ENCODE data around the gene ATG10.
"Not testable (repeated sequence)": the region's sequence is repeated elsewhere in the genome, so short reads cannot be mapped to it uniquely, and the experiment has no call there.

The ATG10 gene

GRCh38 chr5:81995407-81995806 is 23.6 kb downstream of the ATG10 start:
- Histone ChIP-seq H3K79me2 (ENCODE audit: insufficient read depth, low read length) (no peaks in the 10 kb centered on the region), H3K9me2 (ENCODE audit: low read depth, low read length) (no peaks in the 10 kb centered on the region), H3K9ac (ENCODE audit: low read length) (no peak overlapping the region), H3K9me3 (ENCODE audit: low read length) (no peaks in the 10 kb centered on the region), H3K4me1 (ENCODE audit: insufficient read depth, low read length, severe bottlenecking) (no peaks in the 10 kb centered on the region), H3K36me3 (ENCODE audit: insufficient read depth, low read length) (peaks cover 5% of the 10 kb centered on the region), H3K4me3 (ENCODE audit: low read depth, low read length, poor library complexity, severe bottlenecking) (no peak overlapping the region), H4K20me1 (ENCODE audit: insufficient read depth, low read length) (no peaks in the 10 kb centered on the region), H3K4me2 (ENCODE audit: low read length) (no peak overlapping the region), H2AFZ (ENCODE audit: low read length) (no peak overlapping the region), H3F3A (ENCODE audit: insufficient read depth, low read length) (no peaks in the 10 kb centered on the region), H3K27ac (ENCODE audit: low read depth, low read length, poor library complexity, severe bottlenecking) (no peak overlapping the region), H3K27me3 (ENCODE audit: insufficient read depth, low read length) (no peaks in the 10 kb centered on the region)
- TF ChIP-seq EZH2 (IDR thresholded peaks at IDR 0.05; ENCODE audit: borderline replicate concordance, low read length) (no peak), CTCF (IDR thresholded peaks at IDR 0.05; ENCODE audit: low read length) (no peak)

GRCh38 chr5:82004511-82004910 is 32.7 kb downstream of the ATG10 start:
- Histone ChIP-seq H2AFZ (ENCODE audit: low read length) (no peak overlapping the region), H3K4me3 (ENCODE audit: low read depth, low read length, poor library complexity, severe bottlenecking) (no peak overlapping the region), H3K27me3 (ENCODE audit: insufficient read depth, low read length) (no peaks in the 10 kb centered on the region), H3K9ac (ENCODE audit: low read length) (no peak overlapping the region), H4K20me1 (ENCODE audit: insufficient read depth, low read length) (no peaks in the 10 kb centered on the region), H3K9me3 (ENCODE audit: low read length) (no peaks in the 10 kb centered on the region), H3K4me1 (ENCODE audit: insufficient read depth, low read length, severe bottlenecking) (no peaks in the 10 kb centered on the region), H3K9me2 (ENCODE audit: low read depth, low read length) (no peaks in the 10 kb centered on the region), H3F3A (ENCODE audit: insufficient read depth, low read length) (no peaks in the 10 kb centered on the region), H3K79me2 (ENCODE audit: insufficient read depth, low read length) (no peaks in the 10 kb centered on the region), H3K4me2 (ENCODE audit: low read length) (no peak overlapping the region), H3K36me3 (ENCODE audit: insufficient read depth, low read length) (no peaks in the 10 kb centered on the region), H3K27ac (ENCODE audit: low read depth, low read length, poor library complexity, severe bottlenecking) (no peak overlapping the region)
- TF ChIP-seq CTCF (IDR thresholded peaks at IDR 0.05; ENCODE audit: low read length) (no peak), EZH2 (IDR thresholded peaks at IDR 0.05; ENCODE audit: borderline replicate concordance, low read length) (no peak)

- not testable (repeated sequence) for H3K4me1 ChIP-seq (ENCODE audit: insufficient read depth, low read length, severe bottlenecking); H3K79me2 ChIP-seq (ENCODE audit: insufficient read depth, low read length); H3F3A ChIP-seq (ENCODE audit: insufficient read depth, low read length); H3K9me2 ChIP-seq (ENCODE audit: low read depth, low read length); H3K27ac ChIP-seq (ENCODE audit: low read depth, low read length, poor library complexity, severe bottlenecking); H3K4me2 ChIP-seq (ENCODE audit: low read length); H3K27me3 ChIP-seq (ENCODE audit: insufficient read depth, low read length); H2AFZ ChIP-seq (ENCODE audit: low read length); H3K9ac ChIP-seq (ENCODE audit: low read length); H3K4me3 ChIP-seq (ENCODE audit: low read depth, low read length, poor library complexity, severe bottlenecking); H3K36me3 ChIP-seq (ENCODE audit: insufficient read depth, low read length); H3K9me3 ChIP-seq (ENCODE audit: low read length); H4K20me1 ChIP-seq (ENCODE audit: insufficient read depth, low read length)
Observed at GRCh38 chr5:82009869-82010268, 38.0 kb downstream of the ATG10 start.

DNA sequence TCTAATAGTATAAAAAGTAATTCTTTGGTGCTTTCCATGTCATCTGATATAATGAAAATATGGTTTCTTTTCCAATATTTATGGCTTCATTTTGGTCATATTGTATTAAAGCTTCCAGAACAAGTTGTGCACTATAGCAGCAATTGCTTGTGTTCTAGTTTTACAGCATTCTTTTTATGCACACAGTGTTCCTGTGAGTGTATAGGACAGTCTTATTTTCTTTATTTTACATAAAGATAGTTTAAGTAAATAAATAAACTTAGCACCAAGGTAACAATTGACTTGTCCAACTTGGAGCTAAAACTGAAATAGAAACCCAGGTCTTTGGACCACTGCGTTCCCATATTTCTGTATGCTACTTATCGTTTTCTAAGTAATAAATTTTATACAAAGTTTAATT is 38.9 kb downstream of the ATG10 start:
- Histone ChIP-seq H3K36me3 (ENCODE audit: insufficient read depth, low read length) (no peaks in the 10 kb centered on the region), H3K4me2 (ENCODE audit: low read length) (no peak overlapping the region), H3K79me2 (ENCODE audit: insufficient read depth, low read length) (no peaks in the 10 kb centered on the region), H3K4me3 (ENCODE audit: low read depth, low read length, poor library complexity, severe bottlenecking) (no peak overlapping the region), H2AFZ (ENCODE audit: low read length) (no peak overlapping the region), H4K20me1 (ENCODE audit: insufficient read depth, low read length) (no peaks in the 10 kb centered on the region), H3K9me3 (ENCODE audit: low read length) (no peaks in the 10 kb centered on the region), H3K9ac (ENCODE audit: low read length) (no peak overlapping the region), H3K27ac (ENCODE audit: low read depth, low read length, poor library complexity, severe bottlenecking) (no peak overlapping the region), H3K27me3 (ENCODE audit: insufficient read depth, low read length) (no peaks in the 10 kb centered on the region), H3K9me2 (ENCODE audit: low read depth, low read length) (no peaks in the 10 kb centered on the region), H3K4me1 (ENCODE audit: insufficient read depth, low read length, severe bottlenecking) (no peaks in the 10 kb centered on the region), H3F3A (ENCODE audit: insufficient read depth, low read length) (no peaks in the 10 kb centered on the region)
- TF ChIP-seq EZH2 (IDR thresholded peaks at IDR 0.05; ENCODE audit: borderline replicate concordance, low read length), result no peak
- TF ChIP-seq CTCF (IDR thresholded peaks at IDR 0.05; ENCODE audit: low read length), result no peak

Data from OCI-LY1 (cell line).